GM19395 (cell line): ENCODE results near the gene STK24.

ENCODE experiments used
- ATAC-seq: cut with Tn5 transposase; IDR thresholded peaks from one replicate; pipeline ENCODE4 v1.9.1; 2021; ENCODE audit warnings: mild to moderate bottlenecking, moderate library complexity; ENCODE audit not compliant: unreplicated experiment

The STK24 gene

GRCh38 chr13:98557937-98558792 is 18.7 kb downstream of the STK24 start:
- ATAC-seq: no peak

GRCh38 chr13:98556968-98557631 is 19.8 kb downstream of the STK24 start:
- no peak for ATAC-seq

DNA sequence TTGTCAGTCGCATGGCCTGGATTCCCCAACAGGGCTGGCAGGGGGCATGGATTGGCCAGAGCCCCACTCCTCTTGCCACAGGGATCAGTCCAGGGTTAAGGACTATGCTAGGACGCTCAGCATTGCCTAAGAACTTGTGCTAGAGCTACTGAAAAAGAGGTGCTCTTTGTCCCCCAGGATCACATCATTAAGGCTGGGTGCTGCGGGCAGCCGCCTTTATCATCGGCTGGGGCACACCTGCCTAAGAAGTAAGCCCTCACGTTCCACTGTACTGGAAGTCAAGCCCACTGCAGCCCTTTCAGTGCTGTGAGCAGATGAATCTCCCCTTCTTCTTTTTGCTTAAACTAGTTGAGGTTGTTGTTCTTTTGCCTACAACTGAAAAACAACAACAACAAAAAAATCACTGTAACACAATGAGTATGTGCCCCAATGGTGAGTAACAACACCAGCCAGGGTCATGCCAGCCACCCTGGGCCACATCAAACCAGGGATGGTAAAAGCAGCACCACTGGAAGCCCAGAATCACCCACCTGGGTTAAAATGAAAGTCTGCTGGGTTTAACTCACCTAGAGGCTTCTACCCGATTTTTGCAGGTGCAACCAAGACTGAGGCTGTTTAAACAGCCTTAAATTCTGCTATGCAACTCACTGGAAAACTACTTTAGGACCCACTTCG is 20.6 kb downstream of the STK24 start:
- no peak for ATAC-seq

DNA sequence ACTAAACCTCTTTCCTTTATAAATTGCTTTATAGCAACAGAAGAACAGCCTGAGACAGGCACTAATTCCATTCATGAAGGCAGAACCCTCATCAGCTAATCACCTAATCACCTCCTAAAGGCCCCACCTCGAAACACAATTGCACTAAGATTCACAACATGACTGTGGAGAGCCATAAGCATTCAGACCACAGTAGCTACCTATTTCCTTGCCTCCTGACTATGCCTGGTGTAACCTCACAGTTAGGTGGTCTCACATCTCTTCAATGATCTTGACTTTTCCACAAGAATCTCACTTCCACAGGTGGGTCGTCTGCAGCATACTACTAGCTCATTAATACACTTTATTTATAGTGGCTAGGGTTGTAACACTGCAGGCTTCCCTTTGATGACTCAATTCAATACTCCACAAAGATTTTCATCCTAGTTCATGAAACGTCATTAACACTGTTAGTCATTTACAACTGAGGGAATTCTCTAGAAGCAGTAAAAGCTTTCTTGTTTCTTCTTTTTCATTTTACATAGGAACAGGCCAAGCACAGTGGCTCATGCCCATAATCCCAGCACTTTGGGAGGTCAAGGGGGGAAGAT is 27.1 kb downstream of the STK24 start:
- ATAC-seq: peak; percentile 76

GRCh38 chr13:98549006-98549727 is 27.7 kb downstream of the STK24 start:
- ATAC-seq: peak; percentile 13

DNA sequence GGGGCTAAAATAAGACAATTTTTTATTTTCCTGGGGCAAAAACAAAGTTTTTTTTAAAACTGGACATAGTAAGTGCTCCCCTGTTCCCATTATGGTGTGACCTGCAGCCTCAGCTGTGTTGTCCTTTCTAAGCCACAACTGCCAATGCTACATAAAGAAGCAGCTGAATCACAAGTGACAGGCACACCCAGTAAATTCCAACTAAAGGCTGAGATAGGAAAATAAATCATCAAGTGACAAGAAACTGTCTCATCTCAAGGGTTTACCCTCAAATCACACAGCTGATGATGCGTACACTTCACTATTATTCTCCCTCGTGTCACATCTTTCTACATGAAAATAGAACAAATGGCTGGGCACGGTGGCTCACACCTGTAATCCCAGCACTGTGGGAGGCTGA is 28.7 kb downstream of the STK24 start:
- ATAC-seq: no peak

DNA sequence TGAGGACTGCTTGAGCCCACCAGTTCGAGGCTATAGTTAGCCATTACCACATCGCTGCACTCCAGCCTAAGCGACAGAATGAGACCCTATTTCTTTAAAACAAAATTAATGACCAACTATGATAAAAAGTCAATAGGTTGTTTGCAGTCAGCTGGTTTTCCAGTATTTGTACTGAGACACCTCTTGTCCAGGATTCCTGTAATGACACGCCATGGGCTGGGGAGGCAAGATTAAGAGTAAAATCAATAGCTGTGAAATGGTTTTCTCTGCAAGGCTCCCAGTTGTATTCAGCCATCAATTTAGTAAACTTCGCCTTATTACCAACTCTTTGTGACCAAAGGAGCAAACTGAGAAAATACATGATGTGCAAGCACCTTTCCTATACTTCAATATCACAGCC is 29.5 kb downstream of the STK24 start:
- ATAC-seq: no peak

DNA sequence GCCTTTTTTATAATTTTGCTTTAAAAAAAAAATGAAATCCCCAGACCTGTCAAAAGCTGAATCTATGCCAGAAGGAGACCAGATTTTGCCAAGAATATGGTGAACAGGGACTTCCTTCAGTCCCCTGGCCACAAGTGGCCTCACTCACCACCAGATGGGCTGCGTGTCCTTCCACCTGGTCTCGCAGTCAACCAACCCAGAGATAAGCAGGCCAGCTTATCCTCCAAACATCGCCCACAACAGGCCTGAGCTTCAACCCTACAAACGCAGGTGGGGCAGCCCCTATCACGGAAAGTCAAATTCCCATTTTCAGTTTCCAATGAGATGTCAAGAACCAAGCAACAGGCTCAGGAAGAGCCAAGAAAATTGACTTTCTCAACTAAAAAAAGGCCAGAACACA is 30.5 kb downstream of the STK24 start:
- no peak for ATAC-seq

GRCh38 chr13:98544104-98544710 is 32.7 kb downstream of the STK24 start:
- no peak for ATAC-seq

- peak; percentile 33 for ATAC-seq
Measured at GRCh38 chr13:98543378-98544103, 33.4 kb downstream of the STK24 start.

DNA sequence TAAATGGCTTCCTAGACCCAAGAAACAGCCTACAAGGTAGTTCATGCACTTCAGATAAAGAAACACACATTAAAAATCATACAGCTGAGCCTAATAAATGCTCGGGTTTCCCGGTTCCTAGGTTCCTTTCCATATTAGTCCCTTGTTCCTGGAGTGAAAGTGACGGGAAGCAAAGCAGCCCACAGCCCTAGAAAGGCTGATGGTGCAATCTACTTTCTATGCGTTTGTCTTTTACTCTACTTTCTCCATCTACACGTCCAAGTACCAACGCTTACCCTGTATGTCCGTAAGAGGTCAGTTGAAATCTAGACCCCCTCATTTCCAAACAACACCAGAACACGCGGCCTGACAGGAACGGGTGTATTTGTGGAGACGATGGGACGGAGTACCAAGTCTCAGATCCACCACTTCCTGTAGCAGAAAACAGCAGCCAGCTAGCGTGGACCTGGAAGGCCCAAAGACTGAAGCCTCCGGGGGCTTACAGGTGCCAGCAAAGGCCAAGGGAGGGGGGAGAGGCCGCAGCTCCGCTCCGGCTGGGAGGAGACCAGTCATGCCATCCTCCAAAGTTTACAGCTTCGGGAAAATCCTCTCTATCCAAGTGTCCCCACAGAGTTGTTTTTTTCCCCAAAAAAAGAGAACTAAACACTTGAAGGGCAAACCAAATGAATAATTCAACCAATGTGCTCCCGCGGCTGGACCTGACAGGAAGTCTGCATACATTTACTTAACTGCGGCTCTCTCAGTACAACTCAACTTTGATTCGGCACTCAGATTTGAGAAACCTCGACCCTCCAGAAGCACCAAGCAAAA is 34.1 kb downstream of the STK24 start:
- peak; percentile 69 for ATAC-seq

- no peak for ATAC-seq
Measured at GRCh38 chr13:98541701-98542203, 35.2 kb downstream of the STK24 start.

DNA sequence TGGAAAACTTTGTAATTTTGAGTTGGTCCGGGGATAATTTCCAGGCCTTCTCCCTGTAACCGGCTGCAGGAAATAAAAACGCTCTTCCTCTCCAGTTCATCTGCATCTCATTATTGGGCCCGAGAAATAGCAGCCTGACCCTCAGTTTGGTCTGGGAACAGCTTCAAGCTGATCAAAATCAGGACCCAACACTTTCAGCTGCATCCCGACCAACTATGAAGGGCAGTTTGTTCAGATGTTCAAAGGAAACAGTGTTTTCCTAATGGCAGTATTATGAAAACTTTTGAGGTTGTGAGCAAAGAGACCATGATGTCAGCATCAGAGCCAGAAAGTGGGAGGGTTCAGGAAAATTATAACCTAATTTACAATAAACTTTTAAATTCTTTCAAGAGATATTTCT is 35.7 kb downstream of the STK24 start:
- no peak for ATAC-seq

- no peak for ATAC-seq
Measured at GRCh38 chr13:98540476-98540875, 36.4 kb downstream of the STK24 start.

DNA sequence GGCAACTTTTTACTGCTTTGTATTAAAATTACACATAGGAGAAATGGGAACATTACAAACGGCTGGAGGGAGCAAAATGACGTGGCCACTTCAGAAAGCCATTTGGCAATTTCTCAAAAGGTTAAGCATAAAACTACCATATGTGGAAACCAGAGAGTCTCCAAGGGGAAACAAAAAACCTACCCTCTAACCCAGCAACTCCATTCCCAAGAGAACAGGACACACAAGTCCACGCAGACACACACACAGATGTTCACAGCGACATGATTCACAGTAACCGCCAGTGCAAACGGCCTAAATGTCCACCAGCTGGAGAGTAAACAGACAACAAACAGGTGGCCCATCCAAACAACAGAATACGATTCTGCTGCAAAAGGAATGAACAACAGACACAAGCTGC is 37.2 kb downstream of the STK24 start:
- ATAC-seq: no peak

- no peak for ATAC-seq
Measured at GRCh38 chr13:98538876-98539275, 38.0 kb downstream of the STK24 start.

GRCh38 chr13:98537740-98538139 is 39.2 kb downstream of the STK24 start:
- no peak for ATAC-seq

GRCh38 chr13:98537306-98537705 is 39.6 kb downstream of the STK24 start:
- no peak for ATAC-seq

GRCh38 chr13:98536729-98537128 is 40.2 kb downstream of the STK24 start:
- ATAC-seq: no peak
